ENCODE data around the gene MACROD1. TPM values are rescaled to one million over a fixed set of nuclear protein-coding genes. Genes with fewer than 3 reads are reported as not detected.

The MACROD1 gene
- total RNA-seq, 2 experiments from 2014 or later = 13.5 to 16.1 TPM

GRCh38 chr11:64203421-64204079, 37.6 kb upstream of the MACROD1 start:
- ATAC-seq (ENCODE audit: low read depth) (no peak), DNase-seq (no peak)
- no peak overlapping the region for H3K4me3 Mint-ChIP-seq
- peaks cover 33% of the 10 kb centered on the region for H3K36me3 Mint-ChIP-seq
- no peaks in the 10 kb centered on the region for H3K9me3 Mint-ChIP-seq
- POLR2A ChIA-PET = interaction anchor here (0.8 to 17.3 kb wide), 7 partner anchors 13 to 114 kb away, joined by 3 to 419 read pairs (median 94); partner anchors contain the start of genes DNAJC4, ESRRA, FKBP2 and NUDT22
- H3K4me1 Mint-ChIP-seq = peaks cover 28% of the 10 kb centered on the region
- peak overlapping the region; percentile 40 for H3K27ac Mint-ChIP-seq
- H3K27me3 Mint-ChIP-seq = no peaks in the 10 kb centered on the region

GRCh38 chr11:64202992-64203391, 37.1 kb upstream of the MACROD1 start:
- H3K9me3 Mint-ChIP-seq = no peaks in the 10 kb centered on the region
- peaks cover 33% of the 10 kb centered on the region for H3K36me3 Mint-ChIP-seq
- POLR2A ChIA-PET = interaction anchor here (5.9 to 17.3 kb wide), 4 partner anchors 12 to 100 kb away, joined by 76 to 419 read pairs (median 170); partner anchors contain the start of genes DNAJC4, ESRRA, NUDT22 and STIP1
- no peak for ATAC-seq (ENCODE audit: low read depth)
- H3K27me3 Mint-ChIP-seq = no peaks in the 10 kb centered on the region
- no peak overlapping the region for H3K27ac Mint-ChIP-seq
- H3K4me3 Mint-ChIP-seq = no peak overlapping the region
- H3K4me1 Mint-ChIP-seq = peaks cover 28% of the 10 kb centered on the region
- DNase-seq = no peak

GRCh38 chr11:64201543-64201942, 35.6 kb upstream of the MACROD1 start:
- no peak overlapping the region for H3K4me3 Mint-ChIP-seq
- DNase-seq (no peak), ATAC-seq (ENCODE audit: low read depth) (no peak)
- no peaks in the 10 kb centered on the region for H3K27me3 Mint-ChIP-seq
- POLR2A ChIA-PET = interaction anchor here (0.6 to 17.3 kb wide), 5 partner anchors 10 to 101 kb away, joined by 3 to 419 read pairs (median 76); partner anchors contain the start of genes DNAJC4, ESRRA, NUDT22 and STIP1
- H3K9me3 Mint-ChIP-seq = no peaks in the 10 kb centered on the region
- peak overlapping the region; percentile 43 for H3K27ac Mint-ChIP-seq
- H3K4me1 Mint-ChIP-seq = peaks cover 31% of the 10 kb centered on the region
- H3K36me3 Mint-ChIP-seq = peaks cover 38% of the 10 kb centered on the region

GRCh38 chr11:64198511-64198910, 32.6 kb upstream of the MACROD1 start:
- Mint-ChIP-seq H3K9me3 (no peaks in the 10 kb centered on the region), H3K4me1 (peaks cover 17% of the 10 kb centered on the region), H3K27ac (no peak overlapping the region), H3K27me3 (no peaks in the 10 kb centered on the region), H3K4me3 (no peak overlapping the region), H3K36me3 (peaks cover 37% of the 10 kb centered on the region)
- POLR2A ChIA-PET = interaction anchor here (0.6 kb wide), 1 partner anchor 12 kb away, joined by 7 read pairs; the partner anchor contains the start of gene STIP1
- no peak for ATAC-seq (ENCODE audit: low read depth)
- no peak for DNase-seq

- Mint-ChIP-seq H3K27ac (peak overlapping the region; percentile 77), H3K9me3 (no peaks in the 10 kb centered on the region), H3K4me1 (peaks cover 19% of the 10 kb centered on the region), H3K27me3 (no peaks in the 10 kb centered on the region), H3K36me3 (peaks cover 30% of the 10 kb centered on the region), H3K4me3 (no peak overlapping the region)
- POLR2A ChIA-PET = interaction anchor here (0.7 to 14.2 kb wide), 4 partner anchors 11 to 16 kb away, joined by 3 to 246 read pairs (median 4); partner anchors contain the start of genes FERMT3 and STIP1
- DNase-seq = no peak
- ATAC-seq (ENCODE audit: low read depth) = no peak
These were observed 30.7 kb upstream of the MACROD1 start for GRCh38 chr11:64196626-64197025.

- H3K4me1 Mint-ChIP-seq = peaks cover 31% of the 10 kb centered on the region
- POLR2A ChIA-PET = interaction anchor here (14.2 kb wide), 1 partner anchor 15 kb away, joined by 246 read pairs; the partner anchor contains the start of gene FERMT3
These were observed 26.5 kb upstream of the MACROD1 start for GRCh38 chr11:64192434-64192833.

GRCh38 chr11:64186492-64187165, 20.7 kb upstream of the MACROD1 start:
- H3K36me3 Mint-ChIP-seq = peaks cover 13% of the 10 kb centered on the region
- H3K9me3 Mint-ChIP-seq = no peaks in the 10 kb centered on the region
- POLR2A ChIA-PET = interaction anchor here (0.6 to 14.2 kb wide), 25 partner anchors 9 to 1347 kb away, joined by 3 to 246 read pairs (median 5); partner anchors contain the start of genes COX8A, DNAJC4, ESRRA and FERMT3
- H3K27me3 Mint-ChIP-seq = no peaks in the 10 kb centered on the region
- DNase-seq (peak; percentile 61), ATAC-seq (ENCODE audit: low read depth) (no peak)
- no peak overlapping the region for H3K4me3 Mint-ChIP-seq
- H3K4me1 Mint-ChIP-seq = peaks cover 34% of the 10 kb centered on the region
- no peak overlapping the region for H3K27ac Mint-ChIP-seq

More at GRCh38 chr11:64192434-64192833, 26.5 kb upstream of the MACROD1 start:
- peaks cover 30% of the 10 kb centered on the region for H3K36me3 Mint-ChIP-seq
- H3K9me3 Mint-ChIP-seq = no peaks in the 10 kb centered on the region
- DNase-seq (no peak), ATAC-seq (ENCODE audit: low read depth) (no peak)
- H3K27me3 Mint-ChIP-seq = no peaks in the 10 kb centered on the region
- H3K27ac Mint-ChIP-seq = peak overlapping the region; percentile 9
- no peak overlapping the region for H3K4me3 Mint-ChIP-seq

- Mint-ChIP-seq H3K4me1 (peaks cover 39% of the 10 kb centered on the region), H3K4me3 (peak within 1 kb of the TSS; percentile 99), H3K36me3 (peaks cover 13% of the 10 kb centered on the region), H3K9me3 (no peaks in the 10 kb centered on the region), H3K27ac (peak within 1 kb of the TSS; percentile 100), H3K27me3 (no peaks in the 10 kb centered on the region)
- ATAC-seq (ENCODE audit: low read depth) (peak; percentile 92), DNase-seq (peak; percentile 95)
- POLR2A ChIA-PET = interaction anchor here (0.6 to 14.2 kb wide), 31 partner anchors 8 to 1789 kb away, joined by 3 to 246 read pairs (median 4); partner anchors contain the start of genes BAD, COX8A, ESRRA and FERMT3
These were observed 20.0 kb upstream of the MACROD1 start, which contains the start of gene STIP1 for GRCh38 chr11:64185693-64186491. Gene STIP1 (plus strand): TSS chr11:64186171. CDS start chr11:64186262, 91 bp downstream.

GRCh38 chr11:64185175-64185692, 19.3 kb upstream of the MACROD1 start:
- Mint-ChIP-seq H3K4me3 (peak overlapping the region; percentile 99), H3K9me3 (no peaks in the 10 kb centered on the region), H3K27me3 (no peaks in the 10 kb centered on the region), H3K27ac (peak overlapping the region; percentile 100), H3K36me3 (peaks cover 10% of the 10 kb centered on the region), H3K4me1 (peaks cover 35% of the 10 kb centered on the region)
- ATAC-seq (ENCODE audit: low read depth) (peak; percentile 0), DNase-seq (no peak)
- POLR2A ChIA-PET = interaction anchor here (0.6 to 14.2 kb wide), 33 partner anchors 8 to 1344 kb away, joined by 3 to 246 read pairs (median 4); partner anchors contain the start of genes BAD, COX8A, ESRRA and FERMT3

GRCh38 chr11:64183890-64184289, 18.0 kb upstream of the MACROD1 start:
- no peak for ATAC-seq (ENCODE audit: low read depth)
- POLR2A ChIA-PET = interaction anchor here (0.7 to 14.2 kb wide), 5 partner anchors 18 to 156 kb away, joined by 4 to 246 read pairs (median 38); partner anchors contain the start of genes CCDC88B, ESRRA, FERMT3 and MACROD1
- Mint-ChIP-seq H3K4me1 (peaks cover 28% of the 10 kb centered on the region), H3K9me3 (no peaks in the 10 kb centered on the region), H3K27me3 (no peaks in the 10 kb centered on the region), H3K36me3 (peaks cover 9% of the 10 kb centered on the region), H3K4me3 (no peak overlapping the region), H3K27ac (peak overlapping the region; percentile 54)
- DNase-seq = no peak

GRCh38 chr11:64181506-64182411, 15.8 kb upstream of the MACROD1 start:
- DNase-seq (peak; percentile 54), ATAC-seq (ENCODE audit: low read depth) (no peak)
- Mint-ChIP-seq H3K4me1 (peaks cover 37% of the 10 kb centered on the region), H3K27ac (peak overlapping the region; percentile 71), H3K36me3 (peaks cover 6% of the 10 kb centered on the region), H3K9me3 (peaks cover 1% of the 10 kb centered on the region), H3K4me3 (peak overlapping the region; percentile 40), H3K27me3 (no peaks in the 10 kb centered on the region)
- POLR2A ChIA-PET = interaction anchor here (0.6 to 1.9 kb wide), 5 partner anchors 9 to 136 kb away, joined by 3 to 9 read pairs (median 3); partner anchors contain the start of genes FERMT3, PRDX5 and TRMT112
